GM06990 (cell line): ENCODE data around the gene DPH6.

Experiments used
- DNase-seq: peaks from one replicate; pipeline ENCODE4 v3.0.0-alpha.2; 2011; ENCODE audit not compliant: insufficient read length; ENCODE audit errors: extremely low read depth
- H3K27me3 ChIP-seq: replicated peaks from 2 replicates; pipeline ENCODE4 v1.6.0; 2011; ENCODE audit warnings: low read length; ENCODE audit not compliant: control insufficient read depth, insufficient read depth
- H3K36me3 ChIP-seq: 2 replicates; pipeline ENCODE4 v1.5.1; 2011; ENCODE audit warnings: low read length; ENCODE audit not compliant: control insufficient read depth, insufficient read depth
- H3K4me3 ChIP-seq: replicated peaks from 2 replicates; pipeline ENCODE4 v1.5.1; 2011; ENCODE audit warnings: low read depth, mild to moderate bottlenecking, control low read depth, low read length
- TF ChIP-seq, protein P1 (sequence below): IDR thresholded peaks from 2 replicates; pipeline ENCODE4 v1.5.1; 2011; ENCODE audit warnings: low read length, control low read depth, mild to moderate bottlenecking, inconsistent platforms; ENCODE audit not compliant: insufficient read depth, poor library complexity, severe bottlenecking

DPH6 gene

DNA sequence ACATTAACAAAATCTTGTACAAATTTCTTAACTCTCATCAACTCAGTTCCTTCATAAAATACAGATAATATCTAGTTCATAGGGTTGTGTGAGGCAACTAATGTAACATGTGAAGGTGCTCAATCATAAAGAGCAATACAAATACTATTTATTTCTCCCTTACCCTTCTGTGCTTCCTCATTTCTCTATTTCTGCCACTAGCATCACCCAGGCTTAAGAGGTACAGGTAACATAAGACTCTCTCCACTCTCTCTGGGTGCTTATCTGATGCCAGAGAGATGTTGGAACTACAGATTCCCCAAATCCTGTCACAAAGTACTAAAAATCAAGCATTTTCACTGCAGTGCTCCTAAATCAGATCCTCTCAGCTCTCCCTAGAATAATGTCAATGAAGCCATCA lies 74.9 kb downstream of the DPH6 start:
- no peaks in the 10 kb centered on the region for H3K27me3 ChIP-seq
- no peaks in the 10 kb centered on the region for H3K36me3 ChIP-seq
- no peak for DNase-seq
- no peak overlapping the region for H3K4me3 ChIP-seq
- TF ChIP-seq, protein P1, sequence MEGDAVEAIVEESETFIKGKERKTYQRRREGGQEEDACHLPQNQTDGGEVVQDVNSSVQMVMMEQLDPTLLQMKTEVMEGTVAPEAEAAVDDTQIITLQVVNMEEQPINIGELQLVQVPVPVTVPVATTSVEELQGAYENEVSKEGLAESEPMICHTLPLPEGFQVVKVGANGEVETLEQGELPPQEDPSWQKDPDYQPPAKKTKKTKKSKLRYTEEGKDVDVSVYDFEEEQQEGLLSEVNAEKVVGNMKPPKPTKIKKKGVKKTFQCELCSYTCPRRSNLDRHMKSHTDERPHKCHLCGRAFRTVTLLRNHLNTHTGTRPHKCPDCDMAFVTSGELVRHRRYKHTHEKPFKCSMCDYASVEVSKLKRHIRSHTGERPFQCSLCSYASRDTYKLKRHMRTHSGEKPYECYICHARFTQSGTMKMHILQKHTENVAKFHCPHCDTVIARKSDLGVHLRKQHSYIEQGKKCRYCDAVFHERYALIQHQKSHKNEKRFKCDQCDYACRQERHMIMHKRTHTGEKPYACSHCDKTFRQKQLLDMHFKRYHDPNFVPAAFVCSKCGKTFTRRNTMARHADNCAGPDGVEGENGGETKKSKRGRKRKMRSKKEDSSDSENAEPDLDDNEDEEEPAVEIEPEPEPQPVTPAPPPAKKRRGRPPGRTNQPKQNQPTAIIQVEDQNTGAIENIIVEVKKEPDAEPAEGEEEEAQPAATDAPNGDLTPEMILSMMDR, result no peak

- no peak for DNase-seq
- TF ChIP-seq, protein P1, result no peak
- H3K27me3 ChIP-seq, result no peaks in the 10 kb centered on the region
- no peaks in the 10 kb centered on the region for H3K36me3 ChIP-seq
- H3K4me3 ChIP-seq, result no peak overlapping the region
These were observed 75.5 kb downstream of the DPH6 start for GRCh38 chr15:35470441-35470840.

DNA sequence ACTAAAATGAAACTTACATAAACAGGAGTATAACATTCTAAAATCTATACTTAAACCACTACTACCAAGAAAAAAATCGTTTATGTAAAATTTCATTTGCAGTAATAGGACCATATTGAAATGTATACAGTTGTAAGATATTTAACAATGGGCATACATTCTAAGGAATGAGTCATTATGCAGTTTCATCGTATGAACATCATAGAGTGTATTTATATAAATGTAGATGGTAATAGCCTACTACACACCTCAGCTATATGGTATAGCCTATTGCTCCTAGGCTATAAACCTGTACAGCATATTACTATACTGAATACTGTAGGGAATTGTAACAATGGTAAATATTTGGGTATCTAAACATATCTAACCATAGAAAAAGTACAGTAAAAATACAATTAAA lies 79.5 kb downstream of the DPH6 start:
- H3K36me3 ChIP-seq, result no peaks in the 10 kb centered on the region
- no peak overlapping the region for H3K4me3 ChIP-seq
- DNase-seq, result no peak
- TF ChIP-seq, protein P1, result no peak
- H3K27me3 ChIP-seq, result no peaks in the 10 kb centered on the region

- Histone ChIP-seq H3K36me3 (no peaks in the 10 kb centered on the region), H3K27me3 (no peaks in the 10 kb centered on the region), H3K4me3 (no peak overlapping the region)
- TF ChIP-seq, protein P1, result no peak
- no peak for DNase-seq
These were observed 80.2 kb downstream of the DPH6 start for GRCh38 chr15:35465783-35466182.

GRCh38 chr15:35460616-35461015 lies 85.3 kb downstream of the DPH6 start:
- TF ChIP-seq, protein P1, result no peak

DNA sequence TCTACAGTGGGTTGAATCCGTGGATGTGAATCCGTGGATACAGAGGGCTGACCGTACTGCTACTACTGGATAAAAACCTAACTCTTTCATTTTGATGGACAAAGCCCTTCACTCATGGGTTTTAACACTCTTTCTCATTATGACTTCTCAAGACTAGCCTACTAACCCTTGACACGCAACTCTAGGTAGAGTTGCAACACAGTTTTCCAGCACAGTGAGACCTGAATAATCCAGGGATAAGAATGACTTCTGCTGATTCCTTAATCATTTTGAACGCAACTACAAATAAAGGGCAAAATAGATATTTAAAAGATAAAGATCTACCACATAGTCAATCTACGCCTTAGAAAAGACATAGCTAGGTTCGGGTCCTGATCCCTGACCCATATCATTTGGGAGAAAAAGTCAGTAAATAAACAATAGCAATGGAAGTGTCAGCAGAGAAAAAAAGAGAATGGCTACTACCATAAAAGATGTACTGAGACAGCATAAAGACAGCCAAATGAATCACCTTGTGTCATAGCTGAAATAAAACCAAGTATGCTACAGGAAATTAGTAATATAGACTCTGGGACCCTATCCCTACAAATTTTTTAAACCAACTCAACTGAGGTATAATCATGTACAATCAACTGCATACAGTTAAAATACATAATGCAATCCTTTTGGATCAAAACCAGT lies 87.6 kb downstream of the DPH6 start:
- TF ChIP-seq, protein P1, result no peak
- no peaks in the 10 kb centered on the region for H3K36me3 ChIP-seq
- H3K4me3 ChIP-seq, result no peak overlapping the region
- H3K27me3 ChIP-seq, result no peaks in the 10 kb centered on the region
- no peak for DNase-seq

More at GRCh38 chr15:35460616-35461015, 85.3 kb downstream of the DPH6 start:
- no peak overlapping the region for H3K4me3 ChIP-seq
- H3K27me3 ChIP-seq, result no peaks in the 10 kb centered on the region
- no peaks in the 10 kb centered on the region for H3K36me3 ChIP-seq
- DNase-seq, result no peak
